HG03378 (cell line): ENCODE measurements around the gene DTNA.

ENCODE experiments used
- ATAC-seq: cut with Tn5 transposase; IDR thresholded peaks from one replicate; pipeline ENCODE4 v1.9.1; 2021; ENCODE audit warnings: mild to moderate bottlenecking, moderate library complexity; ENCODE audit not compliant: unreplicated experiment

DTNA gene

GRCh38 chr18:34767601-34768027, 57.5 kb downstream of the DTNA start:
- ATAC-seq = no peak

GRCh38 chr18:34771958-34772357, 61.9 kb downstream of the DTNA start:
- no peak for ATAC-seq

GRCh38 chr18:34772887-34773286, 62.8 kb downstream of the DTNA start:
- no peak for ATAC-seq

- ATAC-seq = no peak
Measured at GRCh38 chr18:34773378-34773777, 63.3 kb downstream of the DTNA start.

GRCh38 chr18:34773961-34774766, 64.1 kb downstream of the DTNA start:
- no peak for ATAC-seq

- ATAC-seq = no peak
Measured at GRCh38 chr18:34775461-34775860, 65.4 kb downstream of the DTNA start.

GRCh38 chr18:34779112-34779511, 69.0 kb downstream of the DTNA start:
- ATAC-seq = no peak

- no peak for ATAC-seq
Measured at GRCh38 chr18:34780856-34781255, 70.8 kb downstream of the DTNA start.

- ATAC-seq = no peak
Measured at GRCh38 chr18:34783501-34783900, 73.4 kb downstream of the DTNA start.

- ATAC-seq = no peak
Measured at GRCh38 chr18:34786162-34786741, 76.2 kb downstream of the DTNA start.

GRCh38 chr18:34787931-34788532, 77.9 kb downstream of the DTNA start:
- ATAC-seq = peak; percentile 79

GRCh38 chr18:34789768-34790344, 79.8 kb downstream of the DTNA start:
- no peak for ATAC-seq

GRCh38 chr18:34794348-34794747, 84.2 kb downstream of the DTNA start:
- no peak for ATAC-seq

GRCh38 chr18:34795070-34795732, 85.1 kb downstream of the DTNA start:
- no peak for ATAC-seq

GRCh38 chr18:34796035-34796657, 86.0 kb downstream of the DTNA start:
- no peak for ATAC-seq

GRCh38 chr18:34799291-34799690, 89.2 kb downstream of the DTNA start:
- ATAC-seq = no peak

GRCh38 chr18:34800381-34800780, 90.3 kb downstream of the DTNA start:
- no peak for ATAC-seq

GRCh38 chr18:34801774-34802173, 91.7 kb downstream of the DTNA start:
- ATAC-seq = no peak

- no peak for ATAC-seq
Measured at GRCh38 chr18:34802959-34803358, 92.9 kb downstream of the DTNA start.

- no peak for ATAC-seq
Measured at GRCh38 chr18:34803877-34804400, 93.8 kb downstream of the DTNA start.
